A673 (cell line): ENCODE measurements around the gene EEF1G. TPM values are rescaled to one million over a fixed set of nuclear protein-coding genes. Genes with fewer than 3 reads are reported as not detected.

Source experiments
- BruUV-seq: library from RNA; stranded (reverse); fragments of 400-500 nt; replicated peaks from 2 replicates; lab custom pipeline; 2021; lab: Mats Ljungman, UMichigan
- CTCF ChIA-PET: fragments of 300-600 bp; sonication (Branson Sonifier 250); formaldehyde crosslinking; loops from one replicate; lab custom pipeline; 2022; ENCODE audit warnings: antibody characterized with exemption; lab: Charles Lee
- POLR2A ChIA-PET: fragments of 300-600 bp; sonication (Branson Sonifier 250); formaldehyde crosslinking; loops from one replicate; lab custom pipeline; 2022; ENCODE audit warnings: antibody characterized with exemption; ENCODE audit not compliant: low non-redundant PET; lab: Charles Lee
- DNase-seq: peaks from one replicate; pipeline ENCODE4 v3.0.0-alpha.2; 2015; ENCODE audit warnings: low spot score
- H3K27ac ChIP-seq: fragments of 200-600 bp; sonication (generic); 2 replicates; pipeline ENCODE4 v1.5.1; 2016; ENCODE audit warnings: mixed run types, low read depth, mild to moderate bottlenecking, mixed read lengths, antibody characterized with exemption, low read length; ENCODE audit not compliant: poor library complexity, severe bottlenecking
- H3K27me3 ChIP-seq: fragments of 200-600 bp; sonication (generic); replicated peaks from 2 replicates; pipeline ENCODE4 v1.6.1; 2017; ENCODE audit warnings: mixed run types, low read depth, mild to moderate bottlenecking, mixed read lengths, antibody characterized with exemption, low read length; ENCODE audit not compliant: insufficient read depth, poor library complexity
- H3K36me3 ChIP-seq: fragments of 200-600 bp; sonication (generic); 2 replicates; pipeline ENCODE4 v1.6.1; 2016; ENCODE audit warnings: mixed run types, mild to moderate bottlenecking, mixed read lengths, antibody characterized with exemption, low read length; ENCODE audit not compliant: insufficient read depth, poor library complexity, severe bottlenecking
- H3K4me1 ChIP-seq: fragments of 200-600 bp; sonication (generic); 2 replicates; pipeline ENCODE4 v1.6.1; 2017; ENCODE audit warnings: mixed run types, mild to moderate bottlenecking, mixed read lengths, antibody characterized with exemption, low read length; ENCODE audit not compliant: insufficient read depth, poor library complexity, severe bottlenecking
- H3K4me3 ChIP-seq: fragments of 200-600 bp; sonication (generic); 2 replicates; pipeline ENCODE4 v1.5.1; 2016; ENCODE audit warnings: low read depth, mixed run types, mild to moderate bottlenecking, mixed read lengths, low read length; ENCODE audit not compliant: poor library complexity, severe bottlenecking
- H3K9me3 ChIP-seq: fragments of 200-600 bp; sonication (generic); 2 replicates; pipeline ENCODE4 v1.6.1; 2016; ENCODE audit warnings: mixed run types, low read depth, mild to moderate bottlenecking, mixed read lengths, antibody characterized with exemption, low read length; ENCODE audit not compliant: poor library complexity, severe bottlenecking
- CTCF ChIP-seq: fragments of 300-800, 200-600 bp; sonication (generic); conservative IDR thresholded peaks from 2 replicates; pipeline ENCODE4 v1.5.1; 2017; ENCODE audit warnings: low read depth, mild to moderate bottlenecking, antibody characterized with exemption, low read length, moderate library complexity, mixed read lengths
- EZH2 ChIP-seq: fragments of 200-600 bp; sonication (generic); IDR thresholded peaks from 2 replicates; pipeline ENCODE4 v1.6.1; 2017; ENCODE audit warnings: borderline replicate concordance, low read depth, mild to moderate bottlenecking, mixed read lengths, antibody characterized with exemption, low read length; ENCODE audit not compliant: poor library complexity, severe bottlenecking
- intact Hi-C: fragments of 100-400 bp; cut with micrococcal nuclease; formaldehyde crosslinking; loops from one replicate; pipeline ENCODE4 v1.10.0; 2022; ENCODE audit not compliant: unreplicated experiment
- total RNA-seq: library from RNA; stranded (reverse); gene quantifications from 2 replicates; pipeline ENCODE4 v1.2.3, GENCODE V29; 2021

The EEF1G gene
- total RNA-seq, 1 experiment from 2014 or later = 1,817 TPM

DNA sequence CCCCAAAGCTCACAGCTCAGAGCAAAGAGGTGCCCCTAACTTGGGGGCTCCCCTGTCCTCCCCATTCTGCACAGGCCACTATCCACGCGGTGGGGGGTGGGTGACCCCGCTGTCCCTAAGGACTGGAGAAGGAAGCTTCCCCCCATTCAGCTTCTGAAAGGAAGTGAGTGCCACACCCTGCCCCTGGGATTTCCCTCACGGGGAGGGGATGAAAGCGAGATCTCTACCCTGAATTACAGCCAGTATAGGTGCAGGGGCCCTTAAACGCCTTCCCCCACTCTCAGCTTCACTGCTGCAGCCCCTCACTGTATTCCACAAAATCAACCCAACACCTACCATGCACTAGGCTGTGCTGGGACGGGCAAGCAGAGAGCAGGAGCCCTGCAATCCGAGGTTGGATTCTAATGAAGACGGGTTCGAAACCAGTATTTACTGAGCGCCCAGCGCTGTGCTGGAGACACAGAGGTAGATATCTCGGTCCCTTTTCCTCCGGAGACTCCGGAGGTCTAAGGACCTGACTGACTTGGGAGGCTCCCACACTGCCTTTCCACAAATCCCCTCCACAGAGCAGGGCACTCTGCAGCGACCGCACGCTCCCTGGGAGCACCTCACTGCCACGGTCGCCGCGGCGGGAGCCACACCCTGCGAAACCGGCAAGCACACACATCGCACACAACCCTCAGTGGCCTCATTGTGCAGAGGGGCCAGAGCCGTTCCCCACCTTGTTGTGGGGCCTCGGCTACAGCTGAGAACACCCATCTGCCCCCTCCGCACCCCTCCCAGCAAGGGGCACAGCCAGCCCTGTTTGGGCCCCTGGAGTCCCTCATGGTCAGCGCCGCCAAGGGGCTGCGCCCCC, 28.9 kb downstream of the EEF1G start:
- H3K4me3 ChIP-seq = peak overlapping the region; percentile 66
- ChIA-PET CTCF (interaction anchor here (0.5 to 5.0 kb wide), 6 partner anchors 15 to 155 kb away, joined by 5 to 71 read pairs (median 10); partner anchors contain the start of genes GANAB and SCGB1A1), POLR2A (interaction anchor here (0.6 kb wide), 1 partner anchor 296 kb away, joined by 3 read pairs; no protein-coding TSS in a partner anchor)
- peak overlapping the region; percentile 81 for H3K27ac ChIP-seq
- peaks cover 54% of the 10 kb centered on the region for H3K4me1 ChIP-seq
- no peaks in the 10 kb centered on the region for H3K36me3 ChIP-seq
- TF ChIP-seq CTCF = no peak
- no peak for TF ChIP-seq EZH2
- no peaks in the 10 kb centered on the region for H3K9me3 ChIP-seq
- DNase-seq = peak; percentile 50
- BruUV-seq = no TSS peak
- no peaks in the 10 kb centered on the region for H3K27me3 ChIP-seq
- intact Hi-C loops = loop anchor here (5.0 to 10.0 kb wide), 2 partner anchors 48 to 150 kb away; no protein-coding TSS in a partner anchor

DNA sequence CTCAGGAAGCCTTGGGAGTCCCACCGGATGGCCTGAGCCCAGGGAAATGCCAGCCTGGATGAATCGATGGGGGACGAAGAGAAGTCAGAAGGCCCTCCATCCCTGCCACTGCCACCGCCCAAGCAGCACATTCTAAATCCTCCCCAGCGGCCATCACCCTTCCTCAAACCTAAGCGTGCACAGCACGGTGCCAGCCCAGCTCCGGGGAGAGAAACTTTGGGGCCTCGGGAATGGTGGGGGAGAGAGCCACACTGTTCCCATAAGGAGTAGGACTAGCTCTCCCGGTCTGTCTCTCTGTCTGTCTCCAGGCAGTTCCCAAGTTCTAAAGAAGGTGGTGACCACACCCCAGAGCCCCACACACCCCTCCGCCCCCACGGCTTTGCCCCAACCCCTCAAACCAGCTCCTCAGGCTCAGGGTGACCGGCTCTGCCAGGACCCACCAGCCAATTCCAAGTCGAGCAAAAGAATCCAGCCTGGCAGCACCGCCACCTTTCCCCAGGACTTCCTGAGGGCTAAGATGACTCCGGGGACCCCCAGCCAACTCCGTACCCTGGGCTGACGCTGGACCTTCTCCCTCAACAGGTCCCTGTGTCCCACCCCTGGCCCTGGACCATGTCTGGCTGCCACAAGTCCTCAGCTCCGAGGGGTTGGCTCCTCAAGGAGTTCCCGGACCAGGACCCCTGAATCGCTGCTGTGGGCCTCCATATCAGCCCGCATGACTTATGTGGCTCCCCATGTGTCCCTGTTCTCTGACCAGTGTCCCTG, 29.8 kb downstream of the EEF1G start:
- Histone ChIP-seq H3K27ac (peak overlapping the region; percentile 81), H3K4me1 (peaks cover 62% of the 10 kb centered on the region), H3K36me3 (no peaks in the 10 kb centered on the region), H3K27me3 (no peaks in the 10 kb centered on the region), H3K4me3 (peak overlapping the region; percentile 66), H3K9me3 (no peaks in the 10 kb centered on the region)
- no TSS peak for BruUV-seq
- intact Hi-C loops = loop anchor here (1.0 to 10.0 kb wide), 2 partner anchors 120 to 149 kb away; no protein-coding TSS in a partner anchor
- ChIA-PET POLR2A (no interaction called here), CTCF (interaction anchor here (0.5 to 5.0 kb wide), 6 partner anchors 16 to 269 kb away, joined by 4 to 71 read pairs (median 12); partner anchors contain the start of gene EEF1G)
- DNase-seq = no peak
- no peak for TF ChIP-seq EZH2

GRCh38 chr11:62542750-62543567, 30.7 kb downstream of the EEF1G start:
- DNase-seq = peak; percentile 89
- Histone ChIP-seq H3K4me3 (peak overlapping the region; percentile 66), H3K36me3 (no peaks in the 10 kb centered on the region), H3K27me3 (no peaks in the 10 kb centered on the region), H3K4me1 (peaks cover 68% of the 10 kb centered on the region), H3K9me3 (no peaks in the 10 kb centered on the region), H3K27ac (peak overlapping the region; percentile 32)
- no TSS peak for BruUV-seq
- CTCF ChIA-PET = interaction anchor here (0.5 to 5.0 kb wide), 22 partner anchors 8 to 187 kb away, joined by 3 to 71 read pairs (median 4); partner anchors contain the start of genes EEF1G and SCGB1A1
- TF ChIP-seq CTCF (peak; percentile 99), EZH2 (no peak)
- intact Hi-C loops = loop anchor here (1.0 to 10.0 kb wide), 2 partner anchors 119 to 148 kb away; no protein-coding TSS in a partner anchor
- POLR2A ChIA-PET = interaction anchor here (0.6 kb wide), 1 partner anchor 228 kb away, joined by 4 read pairs; the partner anchor contains the start of gene TAF6L
